IMR-90 (cell line): ENCODE data around the gene CDKN1C. TPM values are rescaled to one million over a fixed set of nuclear protein-coding genes. Genes with fewer than 3 reads are reported as not detected.

Experiments used
- ATAC-seq: fragments of 200-7000 bp; cut with Tn5 transposase; 2 replicates; pipeline ENCODE4 v1.9.1; 2020; ENCODE audit warnings: low read depth, mild to moderate bottlenecking, moderate library complexity
- BruUV-seq: library from RNA; stranded (reverse); fragments of 400-500 nt; replicated peaks from 2 replicates; lab custom pipeline; 2021; lab: Mats Ljungman, UMichigan
- CTCF ChIA-PET: fragments of 300-600 bp; formaldehyde crosslinking; extraction: SDS; loops from one replicate; lab custom pipeline; 2021; ENCODE audit warnings: antibody characterized with exemption; lab: Yijun Ruan, JAX
- POLR2A ChIA-PET: fragments of 300-600 bp; sonication (Branson Sonifier 250); formaldehyde crosslinking; loops from one replicate; lab custom pipeline; 2022; ENCODE audit warnings: antibody characterized with exemption; ENCODE audit not compliant: unreplicated experiment; lab: Charles Lee
- DNase-seq: peaks from one replicate; pipeline ENCODE4 v3.0.0; 2013
- H2AFZ ChIP-seq: replicated peaks from 2 replicates; pipeline ENCODE3; 2013; ENCODE audit warnings: low read length, mild to moderate bottlenecking; ENCODE audit not compliant: poor library complexity
- H2AK5ac ChIP-seq: 2 replicates; pipeline ENCODE4 v1.6.1; 2013; ENCODE audit warnings: low read depth, low read length, inconsistent platforms
- H2AK9ac ChIP-seq: replicated peaks from 2 replicates; pipeline ENCODE3; 2013; ENCODE audit warnings: mild to moderate bottlenecking, low read depth, low read length, moderate library complexity; ENCODE audit not compliant: poor library complexity
- H2BK120ac ChIP-seq: 2 replicates; pipeline ENCODE4 v1.6.1; 2013; ENCODE audit warnings: low read depth, low read length, inconsistent platforms
- H2BK15ac ChIP-seq: 3 replicates; pipeline ENCODE4 v1.6.1; 2013; ENCODE audit warnings: low read depth, low read length, inconsistent platforms
- H2BK20ac ChIP-seq: 2 replicates; pipeline ENCODE4 v1.6.1; 2013; ENCODE audit warnings: low read depth, mild to moderate bottlenecking, inconsistent platforms, low read length, moderate library complexity
- H2BK5ac ChIP-seq: 2 replicates; pipeline ENCODE4 v1.6.1; 2013; ENCODE audit warnings: mild to moderate bottlenecking, low read depth, low read length, inconsistent platforms; ENCODE audit not compliant: poor library complexity, severe bottlenecking
- H3K14ac ChIP-seq: replicated peaks from 2 replicates; pipeline ENCODE4 v1.6.1; 2013; ENCODE audit warnings: low read depth, low read length, inconsistent platforms
- H3K18ac ChIP-seq: 2 replicates; pipeline ENCODE4 v1.6.1; 2013; ENCODE audit warnings: low read depth, low read length, control low read depth
- H3K23ac ChIP-seq: 2 replicates; pipeline ENCODE4 v1.6.1; 2013; ENCODE audit warnings: low read depth, low read length, inconsistent platforms
- H3K27ac ChIP-seq: 2 replicates; pipeline ENCODE4 v1.5.1; 2013; ENCODE audit warnings: mild to moderate bottlenecking, control low read depth, low read length; ENCODE audit not compliant: insufficient read depth
- H3K27me3 ChIP-seq: 2 replicates; pipeline ENCODE4 v1.6.1; 2013; ENCODE audit warnings: low read length; ENCODE audit not compliant: control insufficient read depth, insufficient read depth
- H3K36me3 ChIP-seq: 2 replicates; pipeline ENCODE4 v1.6.1; 2013; ENCODE audit warnings: low read length, mixed read lengths; ENCODE audit not compliant: control insufficient read depth, insufficient read depth
- H3K4ac ChIP-seq: 2 replicates; pipeline ENCODE4 v1.6.1; 2013; ENCODE audit warnings: low read depth, low read length, inconsistent platforms
- H3K4me1 ChIP-seq: 2 replicates; pipeline ENCODE4 v1.6.1; 2013; ENCODE audit warnings: low read length, mixed read lengths; ENCODE audit not compliant: control insufficient read depth, insufficient read depth
- H3K4me2 ChIP-seq: 2 replicates; pipeline ENCODE4 v1.6.1; 2013; ENCODE audit warnings: low read depth, mild to moderate bottlenecking, control low read depth, low read length, moderate library complexity
- H3K4me3 ChIP-seq: 2 replicates; pipeline ENCODE4 v1.5.1; 2013; ENCODE audit warnings: low read depth, mild to moderate bottlenecking, control low read depth, low read length, moderate library complexity; ENCODE audit not compliant: insufficient read depth
- H3K56ac ChIP-seq: 2 replicates; pipeline ENCODE4 v1.6.1; 2013; ENCODE audit warnings: low read length, inconsistent platforms; ENCODE audit not compliant: insufficient read depth; ENCODE audit errors: extremely low read depth
- H3K79me1 ChIP-seq, 2 experiments: 2 replicates each; pipeline ENCODE4 v1.6.1; 2013; ENCODE audit warnings: low read length in 2 of 2, inconsistent platforms in 1 of 2, low read depth in 1 of 2
- H3K9ac ChIP-seq: 2 replicates; pipeline ENCODE4 v1.6.1; 2013; ENCODE audit warnings: low read depth, low read length, control low read depth
- H3K9me1 ChIP-seq: 2 replicates; pipeline ENCODE4 v1.6.1; 2013; ENCODE audit warnings: low read length, inconsistent platforms; ENCODE audit not compliant: insufficient read depth
- H3K9me3 ChIP-seq: 2 replicates; pipeline ENCODE4 v1.6.1; 2013; ENCODE audit warnings: low read length; ENCODE audit not compliant: control insufficient read depth, insufficient read depth
- H4K20me1 ChIP-seq: 2 replicates; pipeline ENCODE4 v1.6.1; 2013; ENCODE audit warnings: low read length, inconsistent platforms; ENCODE audit not compliant: insufficient read depth
- H4K5ac ChIP-seq: 2 replicates; pipeline ENCODE4 v1.6.1; 2013; ENCODE audit warnings: mild to moderate bottlenecking, low read depth, low read length, control low read depth
- H4K8ac ChIP-seq, 2 experiments: 2 replicates each; pipeline ENCODE4 v1.6.1; 2013; ENCODE audit warnings: low read depth in 2 of 2, low read length in 2 of 2, control low read depth in 1 of 2, inconsistent platforms in 1 of 2
- H4K91ac ChIP-seq: 2 replicates; pipeline ENCODE4 v1.6.1; 2013; ENCODE audit warnings: low read depth, low read length, inconsistent platforms; ENCODE audit not compliant: insufficient read depth
- BHLHE40 ChIP-seq: fragments of 150-350 bp; IDR thresholded peaks from 2 replicates; pipeline ENCODE4 v1.6.1; 2016; ENCODE audit warnings: mild to moderate bottlenecking, low read depth, low read length
- CHD1 ChIP-seq: IDR thresholded peaks from 2 replicates; pipeline ENCODE4 v1.6.1; 2012; ENCODE audit warnings: low read depth, low read length, improper control_type of control experiment
- CTCF ChIP-seq: conservative IDR thresholded peaks from 2 replicates; pipeline ENCODE4 v1.5.1; 2012; ENCODE audit warnings: mild to moderate bottlenecking, low read depth, low read length, improper control_type of control experiment
- ELK1 ChIP-seq: fragments of 150-350 bp; IDR thresholded peaks from 2 replicates; pipeline ENCODE4 v1.6.1; 2016; ENCODE audit warnings: low read depth, mild to moderate bottlenecking, low read length, moderate library complexity, borderline replicate concordance
- FOS ChIP-seq: fragments of 150-350 bp; IDR thresholded peaks from 2 replicates; pipeline ENCODE4 v1.6.1; 2016; ENCODE audit warnings: low read depth, low read length
- MAFK ChIP-seq: IDR thresholded peaks from 2 replicates; pipeline ENCODE4 v1.6.1; 2012; ENCODE audit warnings: low read depth, low read length, improper control_type of control experiment
- MXI1 ChIP-seq: IDR thresholded peaks from 2 replicates; pipeline ENCODE4 v1.6.1; 2012; ENCODE audit warnings: low read depth, mild to moderate bottlenecking, low read length, moderate library complexity, borderline replicate concordance
- NFE2L2 ChIP-seq: fragments of 150-350 bp; IDR thresholded peaks from 2 replicates; pipeline ENCODE4 v1.6.1; 2016; ENCODE audit warnings: low read depth, mild to moderate bottlenecking, low read length
- RAD21 ChIP-seq: IDR thresholded peaks from 2 replicates; pipeline ENCODE4 v1.6.1; 2012; ENCODE audit warnings: low read length, improper control_type of control experiment
- RCOR1 ChIP-seq: IDR thresholded peaks from 2 replicates; pipeline ENCODE4 v1.6.1; 2012; ENCODE audit warnings: mild to moderate bottlenecking, low read length, improper control_type of control experiment; ENCODE audit not compliant: insufficient replicate concordance
- RFX5 ChIP-seq: IDR thresholded peaks from 2 replicates; pipeline ENCODE4 v1.8.0; 2012; ENCODE audit warnings: low read depth, mild to moderate bottlenecking, low read length, moderate library complexity
- SMC3 ChIP-seq: fragments of 150-350 bp; IDR thresholded peaks from 2 replicates; pipeline ENCODE4 v1.6.1; 2016; ENCODE audit warnings: low read depth, mild to moderate bottlenecking, antibody characterized with exemption, low read length, moderate library complexity
- WGBS, 2 experiments: methylation state at CpG; one replicate each; pipeline versions ENCODE4 v1.1.5 to v1.1.7; 2013; ENCODE audit warnings: missing lambda C conversion rate in 2 of 2; ENCODE audit not compliant: insufficient read length in 1 of 2; ENCODE audit errors: extremely low coverage in 2 of 2; 5-methylcytosine and 5-hydroxymethylcytosine counted together
- dilution Hi-C: fragments of 300-500 bp; cut with HindIII; formaldehyde crosslinking; loops from one replicate; pipeline ENCODE4 v1.14.3; 2018; ENCODE audit warnings: low sequenced_read_pairs; ENCODE audit not compliant: unreplicated experiment
- in situ Hi-C: fragments of 300-500 bp; cut with MboI; formaldehyde crosslinking; loops from 3 replicates; pipeline ENCODE4 v1.14.3; 2019; ENCODE audit warnings: low sequenced_read_pairs, inconsistent platforms, mixed read lengths
- intact Hi-C: fragments of 100-400 bp; cut with micrococcal nuclease; formaldehyde crosslinking; loops from 2 replicates; pipeline ENCODE4 v1.10.0; 2022
- polyA plus RNA-seq, 3 experiments: library from polyadenylated mRNA; depleted of rRNA; stranded (reverse); fragments of >200 nt; gene quantifications; 2 replicates each; pipeline ENCODE4 v1.2.3, GENCODE V29; 2012; ENCODE audit warnings: low replicate concordance in 1 of 3
- total RNA-seq: library from RNA; depleted of rRNA; stranded (reverse); fragments of >200 nt; gene quantifications from 2 replicates; pipeline ENCODE4 v1.2.3, GENCODE V29; 2012

CDKN1C gene
- total and polyA plus RNA-seq, 2 of the 4 experiments (the other 2 are of a cell fraction) = 1.6 to 3.0 TPM

GRCh38 chr11:2904153-2905052 is 18.8 kb upstream of the CDKN1C start:
- ATAC-seq = no peak
- CTCF ChIA-PET = no interaction called here

More at GRCh38 chr11:2904153-2905052, 18.8 kb upstream of the CDKN1C start:
- Histone ChIP-seq H3K79me1 (peaks cover 4 to 18% of the 10 kb centered on the region in 2 experiments; a peak in 2 of 4 replicates), H3K14ac (no peak overlapping the region), H3K4me3 (no peak overlapping the region), H4K5ac (no peak overlapping the region), H2BK15ac (no peak overlapping the region), H3K4me1 (peaks cover 16% of the 10 kb centered on the region), H4K20me1 (no peaks in the 10 kb centered on the region), H3K9me1 (peaks cover 9% of the 10 kb centered on the region), H4K8ac (no peak overlapping the region), H3K23ac (no peak overlapping the region), H3K9ac (no peak overlapping the region), H2BK5ac (no peak overlapping the region), H2BK120ac (no peak overlapping the region), H2BK20ac (no peak overlapping the region), H4K91ac (no peak overlapping the region), H2AK9ac (no peak overlapping the region), H3K27ac (no peak overlapping the region), H3K4ac (no peak overlapping the region), H2AK5ac (peak overlapping the region; percentile 35; the same call in 1 of the 2 replicates), H3K36me3 (peaks cover 2% of the 10 kb centered on the region; the same call in 1 of the 2 replicates), H3K9me3 (peaks cover 3% of the 10 kb centered on the region; the same call in 1 of the 2 replicates), H3K4me2 (no peak overlapping the region), H3K27me3 (no peaks in the 10 kb centered on the region), H3K56ac (no peak overlapping the region), H2AFZ (no peak overlapping the region), H3K18ac (no peak overlapping the region)
- no peak for DNase-seq
- in situ Hi-C loops = no loop called here
- no peak for TF ChIP-seq CHD1
- TF ChIP-seq RAD21 = no peak
- no peak for TF ChIP-seq SMC3
- no peak for TF ChIP-seq MXI1
- no peak for TF ChIP-seq RCOR1
- TF ChIP-seq FOS = no peak
- TF ChIP-seq NFE2L2 = no peak
- TF ChIP-seq RFX5 = no peak
- TF ChIP-seq MAFK = no peak
- no peak for TF ChIP-seq CTCF
- no peak for TF ChIP-seq ELK1
- no peak for TF ChIP-seq BHLHE40
- intact Hi-C loops = no loop called here
- no TSS peak for BruUV-seq
- WGBS, 2 experiments = 100% methylated on average over 1 of the region's 21 CpGs; no CpG with 5 or more reads in 1 of the 2 experiments
- POLR2A ChIA-PET = no interaction called here
- dilution Hi-C loops = no loop called here
